ENCODE data around the gene NT5C1A. TPM values are rescaled to one million over a fixed set of nuclear protein-coding genes. Genes with fewer than 3 reads are reported as not detected.

The NT5C1A gene
- total RNA-seq, 1 experiment from 2014 or later = not detected

DNA sequence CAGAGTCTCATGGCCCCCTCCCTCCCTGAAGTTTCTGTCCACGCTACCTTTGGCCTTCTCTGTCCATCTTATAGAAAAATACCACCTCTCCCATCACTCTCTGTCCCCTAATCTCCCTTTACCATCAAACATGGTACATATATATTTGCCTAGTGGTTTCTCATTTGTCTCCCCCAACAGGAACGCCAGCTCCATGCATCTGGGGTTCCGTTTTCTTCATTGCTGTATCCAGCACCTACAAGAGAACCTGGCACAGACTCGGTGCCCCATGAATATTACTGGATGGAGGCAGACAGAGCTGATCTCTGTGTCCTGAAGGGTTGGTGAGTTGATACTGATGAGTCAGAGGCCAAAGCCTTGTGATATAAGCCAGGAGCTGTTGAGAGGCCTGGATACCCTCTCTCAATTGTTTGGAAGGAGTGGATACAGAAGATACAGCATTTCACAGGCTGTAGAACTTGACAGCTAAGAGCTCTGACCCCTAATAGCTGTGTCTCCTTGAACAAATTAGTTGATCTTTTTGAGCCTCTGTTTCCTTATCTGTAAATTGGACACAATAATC is 54.3 kb downstream of the NT5C1A start:
- no peaks in the 10 kb centered on the region for H4K20me1 ChIP-seq (ENCODE audit: control insufficient read depth, insufficient read depth, insufficient read length)
- H2BK12ac ChIP-seq (ENCODE audit: insufficient read length, low read depth, low read length) = no peak overlapping the region
- H3K56ac ChIP-seq (ENCODE audit: insufficient read length, low read depth, low read length) = no peak overlapping the region
- H2BK120ac ChIP-seq (ENCODE audit: low read depth, low read length, poor library complexity, severe bottlenecking) = no peak overlapping the region
- H3K27me3 ChIP-seq (ENCODE audit: insufficient read depth, low read length) = no peaks in the 10 kb centered on the region
- Mint-ChIP-seq H3K27ac (no peak overlapping the region), H3K4me1 (peaks cover 2 to 5% of the 10 kb centered on the region in 2 experiments; a peak in 1 of 4 replicates), H3K36me3 (ENCODE audit: insufficient read depth in 1 of 3, low read depth in 3 of 3) (no peaks in the 10 kb centered on the region), H3K27me3 (ENCODE audit: low read depth) (peaks cover 52% of the 10 kb centered on the region), H3K4me3 (no peak overlapping the region), H3K9me3 (no peaks in the 10 kb centered on the region; a peak in 1 of 5 replicates)
- H3K79me1 ChIP-seq (ENCODE audit: insufficient read depth, low read depth, low read length, poor library complexity, severe bottlenecking) = no peaks in the 10 kb centered on the region
- no peak overlapping the region for H3K4ac ChIP-seq (ENCODE audit: low read depth, low read length)
- H4K8ac ChIP-seq (replicated peaks; ENCODE audit: insufficient read length, low read depth, low read length) = no peak overlapping the region
- no peaks in the 10 kb centered on the region for H3K79me2 ChIP-seq (ENCODE audit: insufficient read depth, low read length)
- no peaks in the 10 kb centered on the region for H3K23me2 ChIP-seq (ENCODE audit: insufficient read length, low read depth, low read length, poor library complexity, severe bottlenecking)
- H3K14ac ChIP-seq (ENCODE audit: insufficient read depth, low read length) = no peak overlapping the region
- no peak overlapping the region for H3K23ac ChIP-seq (ENCODE audit: insufficient read length, low read depth, low read length)
- no peak overlapping the region for H3K27ac ChIP-seq (ENCODE audit: insufficient read length, low read depth, low read length)
- no peak for TF ChIP-seq CTCF (conservative IDR thresholded peaks at IDR 0.05)
- H4K91ac ChIP-seq (ENCODE audit: insufficient read length, low read depth, low read length) = no peak overlapping the region
- DNase-seq = no peak
- no peak overlapping the region for H3T11ph ChIP-seq (ENCODE audit: low read length)
- no peak overlapping the region for H2BK5ac ChIP-seq (ENCODE audit: insufficient read length, low read length)
- H3K4me1 ChIP-seq (ENCODE audit: insufficient read depth, low read length) = no peaks in the 10 kb centered on the region
- no peak overlapping the region for H3K4me2 ChIP-seq (ENCODE audit: insufficient read depth, insufficient read length, low read length)
- no peak overlapping the region for H2AK5ac ChIP-seq (ENCODE audit: insufficient read length, low read length)
- no peak overlapping the region for H2BK20ac ChIP-seq (ENCODE audit: low read depth, low read length, poor library complexity, severe bottlenecking)
- no peak overlapping the region for H4K5ac ChIP-seq (ENCODE audit: insufficient read length, low read depth, low read length)
- no peaks in the 10 kb centered on the region for H3K9me3 ChIP-seq (ENCODE audit: control insufficient read depth, low read depth, low read length)
- H2AFZ ChIP-seq (ENCODE audit: low read length) = no peak overlapping the region
- WGBS (ENCODE audit: extremely low coverage, insufficient read length, low lambda C conversion rate) = no CpG with 5 or more reads among the region's 4 CpGs
- H3K9ac ChIP-seq (ENCODE audit: extremely low read depth, insufficient read length, low read length) = no peak overlapping the region
- no peak overlapping the region for H3K18ac ChIP-seq (ENCODE audit: insufficient read length, low read depth, low read length)
- H2BK15ac ChIP-seq (ENCODE audit: low read depth, low read length) = no peak overlapping the region
